H7 (cell line): ENCODE results near the gene SPINK9. TPM values are rescaled to one million over a fixed set of nuclear protein-coding genes. Genes with fewer than 3 reads are reported as not detected.

Source experiments
- DNase-seq: peaks from one replicate; pipeline ENCODE4 v3.0.0; 2012
- H3K27me3 ChIP-seq: 2 replicates; pipeline ENCODE4 v1.6.0; 2011; ENCODE audit warnings: mild to moderate bottlenecking, low read length; ENCODE audit not compliant: control insufficient read depth, insufficient read depth
- H3K36me3 ChIP-seq: replicated peaks from 2 replicates; pipeline ENCODE4 v1.5.1; 2011; ENCODE audit warnings: low read length; ENCODE audit not compliant: control insufficient read depth, insufficient read depth
- H3K4me3 ChIP-seq: 2 replicates; pipeline ENCODE4 v1.5.1; 2011; ENCODE audit warnings: low read depth, mild to moderate bottlenecking, control low read depth, low read length, moderate library complexity; ENCODE audit not compliant: insufficient read depth
- total RNA-seq: library from RNA; depleted of rRNA; stranded (reverse); fragments of >200 nt; shearing (Covaris generic); gene quantifications from 2 replicates; pipeline ENCODE4 v1.2.3, GENCODE V29; 2014; rRNA removed

The SPINK9 gene
- total RNA-seq, 1 experiment from 2014 or later: not detected

GRCh38 chr5:148382961-148383360 lies 47.6 kb downstream of the SPINK9 start:
- Histone ChIP-seq H3K4me3 (peak overlapping the region; percentile 71), H3K27me3 (no peaks in the 10 kb centered on the region), H3K36me3 (peaks cover 1% of the 10 kb centered on the region; the same call in 1 of the 2 replicates)
- no peak for DNase-seq

- Histone ChIP-seq H3K4me3 (peak within 1 kb of the TSS; percentile 71), H3K36me3 (peaks cover 1% of the 10 kb centered on the region; the same call in 1 of the 2 replicates), H3K27me3 (no peaks in the 10 kb centered on the region)
- DNase-seq: peak; percentile 83
Measured at GRCh38 chr5:148383564-148384379, 48.4 kb downstream of the SPINK9 start, which contains the start of gene FBXO38. TSS of gene FBXO38 (plus strand) at chr5:148383958. CDS start at chr5:148394777, 10,819 bp downstream.

- H3K4me3 ChIP-seq: peak overlapping the region; percentile 71
- DNase-seq: no peak
- peaks cover 1% of the 10 kb centered on the region; the same call in 1 of the 2 replicates for H3K36me3 ChIP-seq
- no peaks in the 10 kb centered on the region for H3K27me3 ChIP-seq
Measured at GRCh38 chr5:148384380-148384737, 49.0 kb downstream of the SPINK9 start.

GRCh38 chr5:148385094-148385493 lies 49.7 kb downstream of the SPINK9 start:
- H3K27me3 ChIP-seq: no peaks in the 10 kb centered on the region
- H3K36me3 ChIP-seq: peaks cover 1% of the 10 kb centered on the region; the same call in 1 of the 2 replicates
- DNase-seq: no peak
- H3K4me3 ChIP-seq: no peak overlapping the region

GRCh38 chr5:148386041-148386440 lies 50.7 kb downstream of the SPINK9 start:
- H3K4me3 ChIP-seq: no peak overlapping the region
- no peaks in the 10 kb centered on the region for H3K27me3 ChIP-seq
- peaks cover 1% of the 10 kb centered on the region; the same call in 1 of the 2 replicates for H3K36me3 ChIP-seq
- DNase-seq: no peak

GRCh38 chr5:148387325-148387724 lies 52.0 kb downstream of the SPINK9 start:
- no peak overlapping the region for H3K4me3 ChIP-seq
- peaks cover 1% of the 10 kb centered on the region; the same call in 1 of the 2 replicates for H3K36me3 ChIP-seq
- no peaks in the 10 kb centered on the region for H3K27me3 ChIP-seq
- DNase-seq: no peak

GRCh38 chr5:148388696-148389095 lies 53.3 kb downstream of the SPINK9 start:
- no peak for DNase-seq
- H3K4me3 ChIP-seq: no peak overlapping the region
- peaks cover 1% of the 10 kb centered on the region; the same call in 1 of the 2 replicates for H3K36me3 ChIP-seq
- H3K27me3 ChIP-seq: no peaks in the 10 kb centered on the region

Other genes starting within 250 kb of the SPINK9 start
- gene SPINK14, start 167.0 kb upstream of the SPINK9 start, total RNA-seq: not detected in 2 replicates
- gene SPINK6, start 132.5 kb upstream of the SPINK9 start, total RNA-seq: not detected in 2 replicates
- not detected in 2 replicates for gene MARCOL, start 97.0 kb upstream of the SPINK9 start, total RNA-seq
- not detected in 2 replicates for gene SPINK13, start 66.8 kb upstream of the SPINK9 start, total RNA-seq
- gene SPINK7, start 23.1 kb upstream of the SPINK9 start, total RNA-seq: not detected in 2 replicates
- 29.4 and 37.9 TPM in 2 replicates for gene FBXO38, start 48.4 kb downstream of the SPINK9 start, total RNA-seq